ENCODE results near the gene WFIKKN2. TPM values are rescaled to one million over a fixed set of nuclear protein-coding genes. Genes with fewer than 3 reads are reported as not detected.

Gene WFIKKN2
- total and polyA plus RNA-seq, 10 of the 15 experiments (the other 5 are each of a cell fraction or from before 2014, with no cell fraction given) = 0.06 TPM; not detected in 9

DNA sequence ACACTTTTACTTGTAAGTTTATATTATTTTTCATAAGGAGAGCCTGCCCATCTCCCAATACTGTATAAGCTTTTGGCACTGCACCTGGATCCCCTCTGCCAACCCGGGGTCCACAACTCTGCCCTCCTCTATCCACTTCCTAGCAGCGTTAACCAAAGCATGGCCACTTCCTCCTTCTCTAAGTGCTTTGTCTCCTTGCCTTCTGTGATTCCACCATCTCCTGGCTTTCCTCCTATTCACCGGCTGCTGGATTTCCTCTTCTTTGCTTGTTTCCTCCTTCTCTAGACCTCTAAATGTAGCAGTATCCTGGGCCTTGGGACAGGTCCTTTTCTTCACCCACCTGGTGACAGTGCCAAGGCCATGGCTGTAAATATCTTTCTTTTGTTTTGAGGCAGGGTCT lies 20.0 kb upstream of the WFIKKN2 start (continued):
- TF ChIP-seq, protein P1, sequence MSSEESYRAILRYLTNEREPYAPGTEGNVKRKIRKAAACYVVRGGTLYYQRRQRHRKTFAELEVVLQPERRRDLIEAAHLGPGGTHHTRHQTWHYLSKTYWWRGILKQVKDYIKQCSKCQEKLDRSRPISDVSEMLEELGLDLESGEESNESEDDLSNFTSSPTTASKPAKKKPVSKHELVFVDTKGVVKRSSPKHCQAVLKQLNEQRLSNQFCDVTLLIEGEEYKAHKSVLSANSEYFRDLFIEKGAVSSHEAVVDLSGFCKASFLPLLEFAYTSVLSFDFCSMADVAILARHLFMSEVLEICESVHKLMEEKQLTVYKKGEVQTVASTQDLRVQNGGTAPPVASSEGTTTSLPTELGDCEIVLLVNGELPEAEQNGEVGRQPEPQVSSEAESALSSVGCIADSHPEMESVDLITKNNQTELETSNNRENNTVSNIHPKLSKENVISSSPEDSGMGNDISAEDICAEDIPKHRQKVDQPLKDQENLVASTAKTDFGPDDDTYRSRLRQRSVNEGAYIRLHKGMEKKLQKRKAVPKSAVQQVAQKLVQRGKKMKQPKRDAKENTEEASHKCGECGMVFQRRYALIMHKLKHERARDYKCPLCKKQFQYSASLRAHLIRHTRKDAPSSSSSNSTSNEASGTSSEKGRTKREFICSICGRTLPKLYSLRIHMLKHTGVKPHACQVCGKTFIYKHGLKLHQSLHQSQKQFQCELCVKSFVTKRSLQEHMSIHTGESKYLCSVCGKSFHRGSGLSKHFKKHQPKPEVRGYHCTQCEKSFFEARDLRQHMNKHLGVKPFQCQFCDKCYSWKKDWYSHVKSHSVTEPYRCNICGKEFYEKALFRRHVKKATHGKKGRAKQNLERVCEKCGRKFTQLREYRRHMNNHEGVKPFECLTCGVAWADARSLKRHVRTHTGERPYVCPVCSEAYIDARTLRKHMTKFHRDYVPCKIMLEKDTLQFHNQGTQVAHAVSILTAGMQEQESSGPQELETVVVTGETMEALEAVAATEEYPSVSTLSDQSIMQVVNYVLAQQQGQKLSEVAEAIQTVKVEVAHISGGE (CRISPR knock-in tag; IDR thresholded peaks at IDR 0.05) = no peak
- no peak for TF ChIP-seq RUNX3 (IDR thresholded peaks at IDR 0.05; ENCODE audit: low read length)
- TF ChIP-seq RB1 (IDR thresholded peaks at IDR 0.05; ENCODE audit: borderline replicate concordance) = no peak
- no peak for TF ChIP-seq STAT1 (conservative IDR thresholded peaks at IDR 0.05)
- TF ChIP-seq WRNIP1 (IDR thresholded peaks at IDR 0.05; ENCODE audit: borderline replicate concordance, low read depth, low read length) = no peak
- no peak for TF ChIP-seq YBX1 (IDR thresholded peaks at IDR 0.05)
- TF ChIP-seq POLR2AphosphoS5 (IDR thresholded peaks at IDR 0.05; ENCODE audit: low read length) = no peak
- no peak for TF ChIP-seq TAF1 (IDR thresholded peaks at IDR 0.05; ENCODE audit: borderline replicate concordance, low read depth, low read length)
- TF ChIP-seq TARDBP (IDR thresholded peaks at IDR 0.05; ENCODE audit: borderline replicate concordance) = no peak
- no peak for TF ChIP-seq ZBTB4 (CRISPR knock-in tag; IDR thresholded peaks at IDR 0.05)

Data from GM12878 (cell line).